ENCODE measurements around the gene SLC44A3.

DNA sequence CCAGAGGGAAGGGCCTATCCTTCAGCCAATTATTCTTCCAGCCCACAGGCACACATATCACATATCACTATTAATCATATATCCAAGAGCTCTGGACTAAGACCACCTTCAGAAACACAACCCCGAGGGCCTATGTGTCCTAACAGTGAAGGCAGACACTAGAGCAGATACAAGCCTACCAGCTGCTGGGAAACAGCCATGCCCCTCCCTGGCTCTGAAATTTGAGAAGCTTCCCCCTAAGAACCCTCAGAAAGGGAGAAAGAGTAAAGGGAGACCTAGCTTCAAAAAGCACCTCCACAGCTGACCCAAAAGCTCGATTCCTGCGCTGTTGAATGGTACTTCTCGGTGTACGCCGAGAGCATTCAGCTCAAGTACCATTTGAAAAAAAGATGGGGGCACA, 89.3 kb downstream of the SLC44A3 start:
- TF ChIP-seq SIX5 (IDR thresholded peaks at IDR 0.05; ENCODE audit: low read depth, low read length) (no peak), EZH2 (IDR thresholded peaks at IDR 0.05; ENCODE audit: low read depth, low read length, severe bottlenecking) (no peak), EGR1 (IDR thresholded peaks at IDR 0.05; ENCODE audit: borderline replicate concordance, low read depth, low read length) (no peak), USF2 (IDR thresholded peaks at IDR 0.05; ENCODE audit: low read length) (no peak), POLR2A (IDR thresholded peaks at IDR 0.05; ENCODE audit: control extremely low read depth in 1 of 2, low read depth in 2 of 2, low read length in 2 of 2) (no peak), CEBPB (IDR thresholded peaks at IDR 0.05; ENCODE audit: low read depth, low read length) (no peak), CHD1 (IDR thresholded peaks at IDR 0.05; ENCODE audit: low read depth, low read length) (no peak)
- TF ChIP-seq, protein P1, sequence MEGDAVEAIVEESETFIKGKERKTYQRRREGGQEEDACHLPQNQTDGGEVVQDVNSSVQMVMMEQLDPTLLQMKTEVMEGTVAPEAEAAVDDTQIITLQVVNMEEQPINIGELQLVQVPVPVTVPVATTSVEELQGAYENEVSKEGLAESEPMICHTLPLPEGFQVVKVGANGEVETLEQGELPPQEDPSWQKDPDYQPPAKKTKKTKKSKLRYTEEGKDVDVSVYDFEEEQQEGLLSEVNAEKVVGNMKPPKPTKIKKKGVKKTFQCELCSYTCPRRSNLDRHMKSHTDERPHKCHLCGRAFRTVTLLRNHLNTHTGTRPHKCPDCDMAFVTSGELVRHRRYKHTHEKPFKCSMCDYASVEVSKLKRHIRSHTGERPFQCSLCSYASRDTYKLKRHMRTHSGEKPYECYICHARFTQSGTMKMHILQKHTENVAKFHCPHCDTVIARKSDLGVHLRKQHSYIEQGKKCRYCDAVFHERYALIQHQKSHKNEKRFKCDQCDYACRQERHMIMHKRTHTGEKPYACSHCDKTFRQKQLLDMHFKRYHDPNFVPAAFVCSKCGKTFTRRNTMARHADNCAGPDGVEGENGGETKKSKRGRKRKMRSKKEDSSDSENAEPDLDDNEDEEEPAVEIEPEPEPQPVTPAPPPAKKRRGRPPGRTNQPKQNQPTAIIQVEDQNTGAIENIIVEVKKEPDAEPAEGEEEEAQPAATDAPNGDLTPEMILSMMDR (IDR thresholded peaks at IDR 0.05; ENCODE audit: control extremely low read depth in 1 of 3, insufficient read depth in 1 of 3, low read depth in 1 of 3, low read length in 3 of 3), result no peak

All from H1 (cell line).